Natural killer cell (primary cell): Measurements from ENCODE around the gene MMP24OS. TPM values are rescaled to one million over a fixed set of nuclear protein-coding genes. Genes with fewer than 3 reads are reported as not detected.

Experiments used
- ATAC-seq, 3 donors: fragments of 150-1000 bp in 2 of 3; fragments of 200-7000 bp in 1 of 3; cut with Tn5 transposase; 1 replicate in 1 of 3; 2 replicates in 2 of 3; pipeline ENCODE4 v1.10.0; 2021; ENCODE audit warnings: mild to moderate bottlenecking in 2 of 3, moderate library complexity in 2 of 3
- DNase-seq, 2 donors: peaks; one replicate each; pipeline versions ENCODE4 v3.0.0 to v3.0.0-alpha.2; 2013 to 2021; ENCODE audit warnings: mixed read lengths in 1 of 2
- H3K27ac ChIP-seq: one replicate; pipeline ENCODE4 v1.5.1; 2013; ENCODE audit warnings: mild to moderate bottlenecking, low read length
- H3K27me3 ChIP-seq: one replicate; pipeline ENCODE4 v1.6.1; 2013; ENCODE audit warnings: low read length; ENCODE audit not compliant: control insufficient read depth, insufficient read depth
- H3K36me3 ChIP-seq: one replicate; pipeline ENCODE4 v1.6.1; 2013; ENCODE audit warnings: low read length; ENCODE audit not compliant: control insufficient read depth, insufficient read depth
- H3K4me1 ChIP-seq: one replicate; pipeline ENCODE4 v1.6.1; 2013; ENCODE audit warnings: low read length; ENCODE audit not compliant: control insufficient read depth, insufficient read depth
- H3K4me3 ChIP-seq: one replicate; pipeline ENCODE4 v1.5.1; 2013; ENCODE audit warnings: low read length
- H3K9me3 ChIP-seq: one replicate; pipeline ENCODE4 v1.6.1; 2013; ENCODE audit warnings: low read length; ENCODE audit not compliant: control insufficient read depth, insufficient read depth
- H3K27ac Mint-ChIP-seq, 2 donors: one replicate each; pipeline ENCODE4 v1.8.0; 2022; ENCODE audit warnings: mild to moderate bottlenecking in 2 of 2, mixed read lengths in 2 of 2, moderate library complexity in 1 of 2
- H3K27me3 Mint-ChIP-seq, 2 donors: one replicate each; pipeline ENCODE4 v1.8.0; 2022; ENCODE audit warnings: low read depth in 2 of 2, mixed read lengths in 2 of 2
- H3K36me3 Mint-ChIP-seq: one replicate; pipeline ENCODE4 v1.8.0; 2022; ENCODE audit warnings: mixed read lengths
- H3K4me1 Mint-ChIP-seq, 2 donors: one replicate each; pipeline ENCODE4 v1.8.0; 2022; ENCODE audit warnings: mixed read lengths in 2 of 2
- H3K4me3 Mint-ChIP-seq: one replicate; pipeline ENCODE4 v1.8.0; 2022; ENCODE audit warnings: mild to moderate bottlenecking, moderate library complexity, mixed read lengths
- H3K9me3 Mint-ChIP-seq, 2 donors: one replicate each; pipeline ENCODE4 v1.8.0; 2022; ENCODE audit warnings: mixed read lengths in 2 of 2
- WGBS: methylation state at CpG from one replicate; pipeline ENCODE4 v1.1.7; 2013; ENCODE audit warnings: missing lambda C conversion rate; ENCODE audit not compliant: insufficient coverage; 5-methylcytosine and 5-hydroxymethylcytosine counted together
- intact Hi-C: fragments of 100-400 bp; cut with micrococcal nuclease; formaldehyde crosslinking; loops from one replicate; pipeline ENCODE4 v1.14.2; 2022
- total RNA-seq, 4 donors: library from RNA; stranded (reverse); fragments of 120-200 nt in 1 of 4; gene quantifications; one replicate each; pipeline versions ENCODE4 v1.2.3 to v1.2.4, GENCODE V29; 2013 to 2022
- TF ChIP-seq, protein P1 (sequence below): fragments of 200-600 bp; IDR thresholded peaks from one replicate; pipeline ENCODE4 v1.8.0; 2022; ENCODE audit warnings: antibody characterized with exemption

The MMP24OS gene
- total RNA-seq, 3 donors from 2014 or later (not counting 1 experiment from before 2014, with no cell fraction given), result 76.5 to 92.7 (median 86.6) TPM

DNA sequence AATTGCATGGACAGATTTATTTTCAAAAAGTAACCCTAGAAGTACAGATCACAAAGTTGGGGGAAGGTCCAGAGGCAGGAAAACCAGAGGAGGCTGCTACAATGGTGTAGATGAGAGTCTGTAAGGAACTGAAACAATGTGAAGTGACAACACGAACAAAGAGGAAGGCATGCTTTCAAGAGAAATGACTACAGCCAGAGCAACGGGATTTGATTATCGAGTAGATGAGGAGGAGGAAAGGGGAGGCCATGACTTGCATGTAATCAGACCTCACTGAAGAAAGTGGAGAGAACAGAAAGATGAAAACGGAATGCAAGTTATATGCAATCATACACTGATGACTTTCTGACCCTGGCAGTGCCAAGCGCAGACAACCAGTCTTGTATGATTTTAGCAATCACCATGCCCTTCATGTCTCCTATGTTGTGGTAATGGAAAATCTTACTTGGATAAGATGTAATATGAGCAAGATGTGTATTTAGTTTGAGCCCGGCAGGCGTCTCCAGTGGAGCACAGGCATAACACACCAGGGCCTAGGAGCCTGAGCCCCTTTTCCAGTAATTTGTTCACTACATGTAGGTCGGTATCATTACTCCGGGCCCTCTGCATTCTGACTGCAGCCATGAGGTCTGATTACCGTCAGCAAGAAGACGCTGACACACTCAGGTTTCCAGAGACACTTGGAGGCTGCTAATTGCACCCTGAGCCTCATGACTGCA is 48.3 kb upstream of the MMP24OS start:
- H3K27me3 ChIP-seq, result no peaks in the 10 kb centered on the region
- no peaks in the 10 kb centered on the region for H3K36me3 ChIP-seq
- Mint-ChIP-seq H3K4me1 (no peaks in the 10 kb centered on the region), H3K9me3 (no peaks in the 10 kb centered on the region), H3K4me3 (no peak overlapping the region), H3K27me3 (no peaks in the 10 kb centered on the region), H3K27ac (no peak overlapping the region), H3K36me3 (no peaks in the 10 kb centered on the region)
- H3K27ac ChIP-seq, result no peak overlapping the region
- no peak overlapping the region for H3K4me3 ChIP-seq
- ATAC-seq, result no peak
- no peaks in the 10 kb centered on the region for H3K9me3 ChIP-seq
- no peak for DNase-seq
- intact Hi-C loops, result no loop called here
- WGBS, result 85% methylated on average over 11 of the region's 11 CpGs
- no peaks in the 10 kb centered on the region for H3K4me1 ChIP-seq
- TF ChIP-seq, protein P1, sequence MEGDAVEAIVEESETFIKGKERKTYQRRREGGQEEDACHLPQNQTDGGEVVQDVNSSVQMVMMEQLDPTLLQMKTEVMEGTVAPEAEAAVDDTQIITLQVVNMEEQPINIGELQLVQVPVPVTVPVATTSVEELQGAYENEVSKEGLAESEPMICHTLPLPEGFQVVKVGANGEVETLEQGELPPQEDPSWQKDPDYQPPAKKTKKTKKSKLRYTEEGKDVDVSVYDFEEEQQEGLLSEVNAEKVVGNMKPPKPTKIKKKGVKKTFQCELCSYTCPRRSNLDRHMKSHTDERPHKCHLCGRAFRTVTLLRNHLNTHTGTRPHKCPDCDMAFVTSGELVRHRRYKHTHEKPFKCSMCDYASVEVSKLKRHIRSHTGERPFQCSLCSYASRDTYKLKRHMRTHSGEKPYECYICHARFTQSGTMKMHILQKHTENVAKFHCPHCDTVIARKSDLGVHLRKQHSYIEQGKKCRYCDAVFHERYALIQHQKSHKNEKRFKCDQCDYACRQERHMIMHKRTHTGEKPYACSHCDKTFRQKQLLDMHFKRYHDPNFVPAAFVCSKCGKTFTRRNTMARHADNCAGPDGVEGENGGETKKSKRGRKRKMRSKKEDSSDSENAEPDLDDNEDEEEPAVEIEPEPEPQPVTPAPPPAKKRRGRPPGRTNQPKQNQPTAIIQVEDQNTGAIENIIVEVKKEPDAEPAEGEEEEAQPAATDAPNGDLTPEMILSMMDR, result no peak

DNA sequence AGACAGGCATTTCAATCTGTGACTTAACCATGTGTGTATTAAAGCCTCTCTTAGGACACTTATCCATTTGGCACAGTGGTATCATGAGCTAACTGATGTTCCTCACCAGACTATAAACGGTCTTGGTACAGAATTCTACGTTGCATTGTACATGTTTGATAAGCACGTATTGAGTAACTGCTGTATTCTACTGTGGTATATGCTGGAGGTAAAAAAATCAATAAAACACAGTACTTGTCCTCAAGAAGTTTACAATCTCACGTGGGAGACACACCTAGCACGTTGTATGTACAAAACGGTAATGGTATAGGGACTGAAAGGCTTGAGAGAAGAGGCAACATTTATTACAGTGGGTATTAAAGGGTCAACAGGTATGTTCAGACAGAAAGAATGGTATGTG is 47.5 kb upstream of the MMP24OS start:
- 82% methylated on average over 6 of the region's 6 CpGs for WGBS
- TF ChIP-seq, protein P1, result no peak
- Mint-ChIP-seq H3K27me3 (no peaks in the 10 kb centered on the region), H3K4me3 (no peak overlapping the region), H3K4me1 (no peaks in the 10 kb centered on the region), H3K9me3 (no peaks in the 10 kb centered on the region), H3K36me3 (no peaks in the 10 kb centered on the region), H3K27ac (no peak overlapping the region)
- Histone ChIP-seq H3K4me1 (no peaks in the 10 kb centered on the region), H3K4me3 (no peak overlapping the region), H3K27me3 (no peaks in the 10 kb centered on the region), H3K9me3 (no peaks in the 10 kb centered on the region), H3K36me3 (no peaks in the 10 kb centered on the region), H3K27ac (no peak overlapping the region)
- intact Hi-C loops, result no loop called here
- DNase-seq, result no peak
- no peak for ATAC-seq

DNA sequence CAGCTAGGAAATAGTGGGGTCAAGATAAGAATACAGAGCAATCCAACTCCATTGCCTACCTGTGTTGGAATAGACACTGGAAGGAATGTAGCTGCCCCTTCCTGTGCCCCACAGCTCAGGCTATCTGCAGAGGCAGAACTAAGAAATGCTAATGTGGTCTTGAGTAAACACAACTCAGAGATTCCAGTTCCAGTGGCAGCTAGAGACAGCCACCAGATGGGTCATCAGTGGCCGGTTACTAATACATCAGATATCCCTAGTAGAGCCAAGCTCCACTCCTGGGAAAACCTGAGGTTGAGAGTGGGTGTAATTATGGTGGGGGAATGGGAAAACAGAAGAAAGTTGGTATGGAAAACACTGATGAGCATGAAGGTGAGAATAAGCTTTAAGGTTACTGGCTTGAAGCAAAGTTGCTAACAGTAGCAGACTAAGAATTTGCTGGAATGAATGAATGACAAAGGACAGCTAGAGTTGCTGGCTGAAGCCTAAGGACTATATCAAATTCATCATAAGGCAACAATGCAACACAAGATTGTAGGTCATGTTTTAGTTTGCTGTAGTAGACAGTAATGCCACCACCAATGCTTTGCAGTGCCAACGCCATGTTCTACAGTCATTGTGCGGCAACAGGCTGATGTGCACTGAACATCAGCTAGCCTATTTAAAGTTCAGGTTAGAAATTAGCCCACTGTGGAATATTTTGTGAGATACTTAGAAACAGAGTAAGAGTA is 42.6 kb upstream of the MMP24OS start:
- no peak overlapping the region for H3K4me3 ChIP-seq
- Mint-ChIP-seq H3K27me3 (no peaks in the 10 kb centered on the region), H3K4me3 (no peak overlapping the region), H3K36me3 (no peaks in the 10 kb centered on the region), H3K27ac (no peak overlapping the region), H3K4me1 (peaks cover under 1 to 14% of the 10 kb centered on the region in 2 donors), H3K9me3 (no peaks in the 10 kb centered on the region)
- 94% methylated on average over 3 of the region's 3 CpGs for WGBS
- TF ChIP-seq, protein P1, result no peak
- H3K27me3 ChIP-seq, result no peaks in the 10 kb centered on the region
- H3K36me3 ChIP-seq, result no peaks in the 10 kb centered on the region
- DNase-seq (no peak), ATAC-seq (no peak)
- peaks cover 3% of the 10 kb centered on the region for H3K4me1 ChIP-seq
- no peaks in the 10 kb centered on the region for H3K9me3 ChIP-seq
- intact Hi-C loops, result no loop called here
- no peak overlapping the region for H3K27ac ChIP-seq
